ENCODE measurements around the gene MGAT3.

The MGAT3 gene

DNA sequence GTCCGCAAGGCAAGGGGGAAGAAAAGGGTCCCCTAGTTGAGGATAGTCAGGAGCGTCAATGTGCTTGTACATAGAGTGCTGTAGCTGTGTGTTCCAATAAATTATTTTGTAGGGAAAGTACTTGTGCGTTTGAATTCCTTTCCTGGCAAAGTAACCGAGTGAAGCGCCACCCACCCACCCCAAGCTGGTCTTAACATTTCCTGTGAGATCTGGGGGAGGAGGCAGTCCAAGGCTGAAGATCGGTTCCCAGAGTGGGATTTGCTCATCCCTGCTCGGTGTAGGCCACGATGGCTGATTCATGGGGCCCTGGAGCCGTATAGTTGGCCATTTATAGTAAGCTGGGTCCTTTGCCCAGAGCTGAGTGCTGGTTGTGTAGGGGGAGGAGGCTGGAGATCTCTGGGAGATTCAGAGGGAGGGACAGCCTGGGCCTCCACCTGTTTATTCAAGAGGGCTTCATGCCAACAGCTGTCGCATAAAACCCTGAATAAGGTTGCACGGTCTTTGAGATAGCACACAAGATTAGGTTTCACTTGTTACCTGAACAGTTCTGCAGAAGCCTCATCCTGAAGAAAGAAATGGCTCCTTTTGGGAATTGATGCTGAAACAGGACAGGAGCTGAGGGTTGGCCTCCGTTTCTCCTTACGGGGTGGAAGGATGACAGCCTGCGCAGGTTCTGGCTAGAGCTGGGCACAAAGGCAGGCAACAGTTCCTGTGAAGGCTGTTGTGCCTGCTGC lies 65.9 kb downstream of the MGAT3 start:
- peak overlapping the region; percentile 99 for H3K4me3 ChIP-seq (ENCODE audit: low read length, poor library complexity, severe bottlenecking)
- peak overlapping the region; percentile 100 for H3K9ac ChIP-seq (ENCODE audit: low read depth, low read length, poor library complexity, severe bottlenecking)

DNA sequence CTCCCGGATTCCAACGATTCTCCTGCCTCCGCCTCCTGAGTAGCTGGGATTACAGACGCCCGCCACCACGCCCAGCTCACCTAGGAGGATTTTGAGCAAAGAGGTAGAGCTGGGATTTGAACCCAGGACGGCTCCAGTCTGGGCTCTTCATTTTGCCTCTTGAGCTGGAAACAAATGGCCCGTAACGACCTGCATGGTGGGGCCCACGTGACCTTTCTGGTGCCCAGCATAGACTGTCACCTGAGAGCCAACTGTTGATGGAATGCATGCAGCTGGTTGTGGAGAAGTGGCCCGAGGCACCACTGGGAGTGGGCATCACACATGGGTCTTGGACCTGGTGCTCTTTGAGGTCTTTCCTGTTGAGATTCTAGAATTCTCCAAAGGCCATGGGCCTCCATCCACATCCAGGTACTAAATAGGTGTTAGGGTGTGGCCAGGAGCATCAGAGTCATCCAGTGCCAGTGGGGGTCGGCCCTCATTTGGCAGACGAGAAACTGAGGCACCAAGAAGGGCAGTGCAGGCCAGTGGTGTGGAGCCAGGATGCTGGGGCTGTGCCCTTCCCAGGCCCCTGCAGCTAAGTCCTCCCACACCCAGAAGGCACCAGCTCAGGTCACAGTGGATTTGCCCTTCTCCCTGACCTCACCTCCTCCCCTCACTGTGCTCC lies 67.4 kb downstream of the MGAT3 start:
- H4K20me1 ChIP-seq (ENCODE audit: insufficient read depth, low read length, poor library complexity, severe bottlenecking) = peaks cover 82% of the 10 kb centered on the region
- peaks cover 88% of the 10 kb centered on the region for H3K79me2 ChIP-seq (ENCODE audit: insufficient read depth, low read length)

More for the DNA sequence above, 65.9 kb downstream of the MGAT3 start:
- peaks cover 69% of the 10 kb centered on the region for H4K20me1 ChIP-seq (ENCODE audit: insufficient read depth, low read length, poor library complexity, severe bottlenecking)
- peaks cover 13% of the 10 kb centered on the region for H3K27me3 ChIP-seq (ENCODE audit: insufficient read depth, low read length, poor library complexity, severe bottlenecking)
- no peak overlapping the region for H2AFZ ChIP-seq (ENCODE audit: low read length)
- H3K4me2 ChIP-seq (ENCODE audit: low read depth, low read length, poor library complexity, severe bottlenecking) = peak overlapping the region; percentile 95
- H3K36me3 ChIP-seq (ENCODE audit: insufficient read depth, low read length) = peaks cover 44% of the 10 kb centered on the region
- TF ChIP-seq EZH2phosphoT487 (IDR thresholded peaks at IDR 0.05; ENCODE audit: borderline replicate concordance) (no peak), CTCF (conservative IDR thresholded peaks at IDR 0.05; ENCODE audit: low read length) (no peak)
- no peaks in the 10 kb centered on the region for H3K9me2 ChIP-seq (replicated peaks; ENCODE audit: low read depth, low read length)
- H3K4me1 ChIP-seq (ENCODE audit: insufficient read depth, low read length, poor library complexity, severe bottlenecking) = peaks cover 41% of the 10 kb centered on the region
- H3K9me3 ChIP-seq (ENCODE audit: insufficient read depth, low read depth, low read length) = no peaks in the 10 kb centered on the region
- peaks cover 19% of the 10 kb centered on the region for H3F3A ChIP-seq (ENCODE audit: low read depth)
- peaks cover 90% of the 10 kb centered on the region for H3K79me2 ChIP-seq (ENCODE audit: insufficient read depth, low read length)

More for the DNA sequence above, 67.4 kb downstream of the MGAT3 start:
- Histone ChIP-seq H3F3A (ENCODE audit: low read depth) (peaks cover 19% of the 10 kb centered on the region), H3K27me3 (ENCODE audit: insufficient read depth, low read length, poor library complexity, severe bottlenecking) (peaks cover 13% of the 10 kb centered on the region), H3K4me2 (ENCODE audit: low read depth, low read length, poor library complexity, severe bottlenecking) (peak overlapping the region; percentile 95), H2AFZ (ENCODE audit: low read length) (no peak overlapping the region), H3K4me1 (ENCODE audit: insufficient read depth, low read length, poor library complexity, severe bottlenecking) (peaks cover 41% of the 10 kb centered on the region), H3K4me3 (ENCODE audit: low read length, poor library complexity, severe bottlenecking) (peak overlapping the region; percentile 99), H3K9ac (ENCODE audit: low read depth, low read length, poor library complexity, severe bottlenecking) (peak overlapping the region; percentile 1), H3K9me3 (ENCODE audit: insufficient read depth, low read depth, low read length) (no peaks in the 10 kb centered on the region), H3K9me2 (replicated peaks; ENCODE audit: low read depth, low read length) (no peaks in the 10 kb centered on the region), H3K36me3 (ENCODE audit: insufficient read depth, low read length) (peaks cover 44% of the 10 kb centered on the region)
- TF ChIP-seq EZH2phosphoT487 (IDR thresholded peaks at IDR 0.05; ENCODE audit: borderline replicate concordance) (no peak), CTCF (conservative IDR thresholded peaks at IDR 0.05; ENCODE audit: low read length) (no peak)
